Measurements from ENCODE around the gene GTF3C5.

Gene GTF3C5

DNA sequence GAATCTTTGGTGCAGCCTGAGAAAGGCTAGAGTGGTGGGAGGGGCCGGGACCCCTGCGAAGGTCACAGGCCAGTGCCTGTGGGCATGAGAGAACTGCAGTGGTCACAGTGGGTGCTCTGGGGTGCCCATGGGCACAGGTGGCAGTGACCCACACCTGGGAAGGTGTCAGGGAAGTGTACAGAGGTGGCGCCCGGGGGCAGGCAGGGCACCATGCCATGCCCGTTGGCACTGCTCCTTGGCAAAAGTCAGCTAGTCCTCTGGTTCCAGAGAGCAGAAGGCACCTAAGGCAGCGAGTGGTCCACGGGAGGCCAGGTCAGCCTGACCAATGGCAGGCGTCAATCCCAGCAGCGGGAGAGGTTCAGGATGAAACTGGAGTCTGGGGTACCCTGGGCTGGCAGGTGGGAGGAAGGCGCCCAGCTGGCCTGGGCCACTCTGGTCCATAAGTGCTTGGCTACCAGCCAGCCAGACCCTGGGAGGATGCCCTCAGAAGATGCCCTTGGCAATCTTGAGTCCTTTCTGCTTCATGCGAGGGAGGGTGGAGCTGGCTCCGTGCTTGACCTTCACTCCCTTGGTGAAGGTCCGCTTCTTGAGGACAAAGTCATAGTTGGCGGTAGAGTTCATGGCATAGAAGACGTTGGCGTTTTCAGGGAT is 67.4 kb downstream of the GTF3C5 start:
- no peak for DNase-seq

DNA sequence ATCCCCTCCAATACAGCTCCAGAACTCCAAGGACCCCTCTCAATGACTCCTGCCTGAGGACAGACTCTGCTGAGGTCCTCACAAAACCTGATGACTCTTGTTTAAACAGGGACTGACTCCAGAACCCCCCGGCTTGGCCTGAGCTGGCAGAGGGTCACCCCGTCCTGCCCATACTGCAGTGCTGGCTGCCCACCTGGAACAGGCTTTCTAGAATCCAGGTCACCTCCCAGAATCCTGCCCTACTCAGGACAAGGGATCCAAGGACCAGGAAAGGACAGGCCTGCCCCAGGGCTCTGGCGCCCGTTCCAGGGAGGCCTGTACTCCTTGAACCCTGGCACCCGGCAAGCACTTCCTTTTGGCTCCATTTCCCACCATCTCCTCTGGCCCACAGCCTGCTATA is 68.1 kb downstream of the GTF3C5 start:
- no peak for DNase-seq

DNA sequence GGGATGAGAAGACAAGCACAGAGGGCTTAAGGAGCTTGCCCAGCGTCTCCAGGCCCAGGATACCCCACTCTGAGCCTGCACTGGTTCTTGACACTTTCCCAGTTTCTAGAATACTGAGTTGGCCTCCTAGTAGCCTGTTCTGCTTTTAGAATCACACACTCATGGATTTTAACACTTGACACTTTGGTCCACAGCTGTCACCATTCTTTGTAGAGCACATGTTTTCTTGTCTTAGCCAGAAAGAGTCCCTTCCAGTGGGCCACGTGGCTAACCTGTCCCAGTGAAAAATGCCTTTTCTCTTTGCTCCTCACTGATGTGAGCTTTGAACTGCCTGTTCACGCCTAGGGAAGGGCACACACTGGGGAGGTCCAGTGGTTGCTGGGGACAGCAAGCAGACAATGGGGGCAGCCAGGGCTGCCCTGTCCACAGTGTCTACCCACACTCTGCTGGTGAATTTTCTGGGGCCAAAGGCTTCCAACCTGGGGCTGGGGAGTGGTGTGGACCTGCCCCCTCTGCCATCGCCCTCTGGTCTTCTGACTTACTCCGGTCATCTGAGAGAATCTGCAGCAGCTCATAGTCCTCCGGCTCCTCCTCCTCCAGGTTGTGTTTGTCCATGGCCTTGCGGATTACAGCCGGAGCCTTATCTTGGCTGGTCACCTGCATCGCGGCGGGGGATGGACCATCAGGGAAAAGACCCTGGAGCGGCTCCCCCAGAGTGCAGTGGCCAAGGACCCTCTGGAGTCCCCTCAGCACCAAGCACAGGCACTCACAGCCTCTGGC is 69.1 kb downstream of the GTF3C5 start:
- DNase-seq: no peak

DNA sequence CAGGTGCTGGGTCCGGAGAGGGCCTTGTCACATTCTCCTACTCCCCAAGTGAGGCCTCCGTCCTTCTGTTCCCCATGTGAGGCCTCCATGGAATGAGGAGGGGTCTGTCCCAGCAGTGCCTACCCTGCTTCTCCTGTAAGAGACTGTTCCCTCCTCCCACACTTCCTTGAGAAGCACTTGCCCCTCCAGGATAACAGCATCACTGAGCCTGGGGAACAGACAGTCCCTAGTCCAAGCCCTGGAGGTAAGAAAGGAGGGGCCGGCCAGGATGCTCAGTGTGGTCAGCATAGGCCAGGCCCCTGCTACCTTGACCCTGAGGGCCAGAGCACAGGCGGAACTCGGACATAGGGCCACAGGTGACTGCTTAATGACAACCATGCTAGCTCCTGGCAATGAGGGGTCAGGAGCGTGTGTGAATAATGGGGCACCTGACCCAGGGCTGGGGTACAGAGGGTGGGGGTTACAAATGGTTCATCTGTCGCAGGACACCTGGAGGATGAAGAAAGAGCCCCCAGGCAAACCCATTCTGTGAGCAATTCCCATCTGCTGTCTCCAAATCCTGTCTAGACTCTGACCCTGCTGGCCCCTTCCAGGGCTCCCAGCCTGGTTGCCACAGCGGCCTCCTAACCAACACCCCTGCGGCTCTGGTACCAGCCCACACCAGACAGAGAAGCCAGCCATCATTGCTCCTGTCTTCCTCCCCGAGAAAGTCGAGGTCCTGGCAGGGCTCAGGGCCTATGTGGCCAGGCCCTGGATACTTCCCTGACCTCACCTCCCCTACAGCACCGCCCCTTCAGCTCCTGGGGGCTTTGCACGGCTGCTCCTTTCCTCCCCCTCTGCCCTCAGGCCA is 69.9 kb downstream of the GTF3C5 start:
- DNase-seq: no peak

DNA sequence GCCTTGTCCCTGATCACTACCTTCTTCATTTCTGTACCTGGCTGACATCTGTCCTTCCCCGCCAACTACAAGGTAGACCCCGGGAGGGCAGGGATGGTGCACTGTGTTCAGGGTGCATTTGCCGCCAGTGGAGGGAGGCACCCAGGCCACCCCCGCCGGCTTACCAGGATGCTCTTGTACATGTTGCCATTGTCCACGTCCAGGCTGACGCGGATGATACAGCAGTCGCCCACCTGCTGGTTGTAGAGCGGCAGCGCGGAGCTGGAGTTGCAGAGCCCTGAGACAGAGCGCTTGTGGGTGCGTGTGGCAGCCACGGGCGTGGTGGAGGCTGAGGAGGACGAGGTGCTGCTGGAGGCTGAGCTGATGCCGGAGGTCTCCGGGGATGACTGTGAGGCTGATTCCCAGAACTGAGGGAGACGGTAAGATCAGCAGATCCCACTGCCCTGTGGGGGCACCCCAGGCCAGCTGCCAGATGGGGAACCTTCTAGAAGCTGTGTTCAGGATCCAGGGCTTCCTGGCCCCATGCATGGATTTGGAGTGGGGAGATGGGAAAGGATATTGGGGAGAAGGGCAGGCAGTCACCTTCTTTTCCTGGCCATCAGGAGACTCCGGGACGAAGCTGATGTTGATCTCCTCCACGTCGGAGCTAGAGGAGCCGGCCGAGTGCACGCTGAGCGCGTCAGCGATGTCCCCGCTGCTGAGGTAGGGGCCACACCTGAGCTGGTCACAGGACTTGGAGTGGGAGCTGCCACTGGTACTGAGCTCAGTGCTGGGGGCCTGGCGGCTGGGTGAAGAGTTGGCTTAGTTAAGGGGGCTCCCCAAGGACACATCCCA is 70.8 kb downstream of the GTF3C5 start:
- DNase-seq: no peak

DNA sequence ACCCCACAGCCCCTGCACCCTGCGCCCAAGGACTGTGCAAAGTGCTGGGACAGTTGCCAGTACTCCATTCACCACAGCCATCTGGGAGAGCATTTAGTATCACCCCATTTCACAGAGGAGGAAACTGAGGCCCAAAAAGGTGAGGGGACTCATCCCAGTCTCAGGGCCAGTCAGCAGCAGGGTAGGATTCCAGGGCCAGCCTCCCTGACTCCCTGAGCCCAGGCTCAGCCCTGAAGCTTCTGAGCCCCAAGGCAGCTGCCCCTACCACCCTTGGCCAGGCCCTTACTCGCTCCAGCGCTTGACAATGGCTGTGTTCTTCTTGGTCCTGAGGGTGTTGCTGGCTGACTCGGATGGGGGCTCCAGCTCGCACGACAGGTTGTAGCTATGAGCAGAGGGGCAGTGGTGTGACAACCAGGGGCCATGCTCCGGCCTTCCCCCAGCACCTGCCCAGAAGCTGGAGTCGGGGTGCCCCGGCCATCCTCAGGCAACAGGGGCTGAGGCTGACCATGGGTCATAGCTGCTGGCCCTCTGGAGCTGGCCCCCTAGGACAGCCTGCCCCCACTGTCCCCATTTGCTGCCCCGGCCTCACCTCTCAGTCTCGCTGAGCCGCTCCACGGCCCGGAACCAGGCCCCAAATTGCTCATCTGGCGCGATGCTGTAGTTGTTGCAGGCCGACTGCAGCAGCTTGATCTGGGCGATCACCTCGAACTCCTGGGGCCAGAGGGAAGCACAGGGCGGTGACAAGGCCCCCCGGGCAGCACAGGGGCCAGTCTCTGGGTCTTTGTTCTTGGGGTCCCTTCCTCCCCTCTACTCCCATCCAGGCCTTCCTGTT is 71.6 kb downstream of the GTF3C5 start:
- DNase-seq: no peak

DNA sequence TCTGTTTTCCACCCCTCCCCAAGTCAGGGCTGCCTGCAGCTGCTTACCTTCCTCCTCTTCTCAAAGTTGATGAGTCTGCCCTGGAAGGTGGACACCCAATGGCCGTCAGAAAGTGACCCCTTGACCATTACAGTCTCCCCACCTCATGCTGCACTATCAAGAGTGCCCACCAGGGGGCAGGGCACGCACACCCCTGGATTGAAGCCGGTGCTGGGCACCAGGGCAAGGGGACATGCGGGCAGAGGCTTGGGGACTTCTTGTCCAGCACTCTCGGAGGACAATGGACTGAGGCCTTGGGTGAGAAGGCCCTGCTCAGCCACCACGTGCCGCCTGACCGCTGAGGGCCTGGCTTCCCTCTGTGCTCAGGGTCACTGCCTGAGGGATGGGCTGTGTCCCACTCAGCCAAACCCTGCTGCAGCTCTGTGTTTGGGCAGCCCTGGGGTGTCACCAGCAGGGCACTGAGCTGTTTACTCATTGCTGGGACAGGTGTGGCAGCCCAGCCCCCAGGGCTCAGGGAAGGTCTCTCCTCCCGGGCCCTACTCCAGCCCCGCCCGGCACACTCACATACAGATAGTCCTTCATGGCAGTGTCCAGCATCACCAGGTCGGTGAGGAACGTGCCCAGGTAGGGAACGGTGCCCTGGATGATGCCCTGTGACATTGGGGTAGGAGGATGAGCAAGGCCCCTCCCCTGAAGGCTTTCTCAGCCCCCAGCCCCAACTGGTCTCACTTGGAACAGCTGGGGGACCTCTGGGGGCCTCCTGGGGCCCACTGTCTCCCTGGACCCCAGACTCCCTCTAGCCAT is 72.6 kb downstream of the GTF3C5 start:
- no peak for DNase-seq

DNA sequence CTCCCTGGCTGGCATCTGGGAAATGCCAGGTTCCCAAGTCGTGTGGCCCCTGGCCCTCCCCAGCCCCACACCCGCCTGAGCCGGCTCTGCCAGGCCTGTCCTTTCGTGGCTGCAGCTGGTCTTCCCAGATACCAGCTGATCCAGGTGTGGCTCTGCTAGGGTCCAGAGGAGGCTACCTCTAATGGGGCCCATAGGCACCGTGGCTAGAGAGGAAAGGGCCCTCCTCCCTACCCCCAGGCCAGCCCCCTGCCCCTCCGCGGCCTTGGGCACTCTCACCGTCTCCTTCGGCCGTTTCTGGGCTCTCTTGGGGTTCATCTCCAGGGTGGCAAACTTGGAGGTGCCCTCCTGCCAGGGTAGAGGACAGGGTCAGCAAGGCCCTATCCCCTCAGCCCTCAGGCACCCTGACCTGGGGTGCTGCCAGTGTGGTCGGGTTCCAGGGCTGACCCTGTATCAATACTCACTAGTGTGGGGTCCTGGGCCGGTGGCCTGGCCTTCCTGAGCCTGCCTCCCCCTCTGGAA is 73.2 kb downstream of the GTF3C5 start:
- no peak for DNase-seq

DNA sequence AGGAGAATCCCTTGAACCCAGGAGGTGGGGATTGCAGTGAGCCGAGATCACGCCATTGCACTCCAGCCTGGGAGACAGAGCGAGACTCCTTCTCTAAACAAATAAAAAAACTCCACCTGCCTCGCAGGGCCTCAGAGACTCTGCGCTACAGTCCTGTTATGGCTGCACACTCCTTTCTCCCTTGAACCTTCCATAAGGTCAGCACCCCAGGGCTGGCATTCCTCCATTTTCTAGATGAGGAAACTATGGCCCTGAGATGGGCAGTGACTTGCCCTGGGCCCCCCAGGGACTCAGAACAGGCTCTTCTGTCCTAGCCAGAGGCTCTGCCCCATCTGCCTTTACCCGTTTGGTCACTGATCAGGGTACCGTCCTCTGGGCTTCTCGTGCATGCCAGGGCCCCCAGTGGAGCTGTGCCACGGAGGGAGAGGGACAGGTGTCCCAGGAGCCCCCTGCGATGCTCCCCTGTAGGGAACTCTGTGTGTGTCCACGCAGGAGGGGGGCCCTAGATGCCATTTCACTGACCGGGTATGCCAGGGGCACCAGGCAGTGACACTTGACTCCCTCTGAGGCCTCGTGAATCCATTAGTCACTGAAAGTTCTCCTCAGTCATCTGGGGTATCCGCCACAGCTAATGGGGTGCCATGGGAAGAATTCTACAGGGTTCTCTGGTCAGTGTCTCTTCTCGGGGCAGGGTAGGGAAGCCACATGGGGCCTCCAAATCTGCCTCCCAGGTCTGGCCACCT is 74.1 kb downstream of the GTF3C5 start:
- no peak for DNase-seq

DNA sequence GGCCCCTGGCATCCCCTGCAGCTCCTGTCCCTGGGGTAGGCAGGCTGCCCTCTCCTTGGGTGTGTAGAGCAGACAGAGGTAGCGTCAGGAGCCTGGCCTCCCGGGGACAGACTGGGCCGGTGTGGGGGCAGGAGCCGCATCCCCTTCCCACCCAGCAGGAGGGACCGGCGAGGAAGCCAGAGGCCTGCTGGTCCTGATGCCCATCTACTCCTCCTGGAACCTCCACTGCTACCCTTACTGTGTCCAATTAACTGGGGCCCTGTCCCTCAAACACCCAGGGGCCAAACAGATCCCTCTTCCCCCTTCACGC is 74.6 kb downstream of the GTF3C5 start:
- DNase-seq: no peak

DNA sequence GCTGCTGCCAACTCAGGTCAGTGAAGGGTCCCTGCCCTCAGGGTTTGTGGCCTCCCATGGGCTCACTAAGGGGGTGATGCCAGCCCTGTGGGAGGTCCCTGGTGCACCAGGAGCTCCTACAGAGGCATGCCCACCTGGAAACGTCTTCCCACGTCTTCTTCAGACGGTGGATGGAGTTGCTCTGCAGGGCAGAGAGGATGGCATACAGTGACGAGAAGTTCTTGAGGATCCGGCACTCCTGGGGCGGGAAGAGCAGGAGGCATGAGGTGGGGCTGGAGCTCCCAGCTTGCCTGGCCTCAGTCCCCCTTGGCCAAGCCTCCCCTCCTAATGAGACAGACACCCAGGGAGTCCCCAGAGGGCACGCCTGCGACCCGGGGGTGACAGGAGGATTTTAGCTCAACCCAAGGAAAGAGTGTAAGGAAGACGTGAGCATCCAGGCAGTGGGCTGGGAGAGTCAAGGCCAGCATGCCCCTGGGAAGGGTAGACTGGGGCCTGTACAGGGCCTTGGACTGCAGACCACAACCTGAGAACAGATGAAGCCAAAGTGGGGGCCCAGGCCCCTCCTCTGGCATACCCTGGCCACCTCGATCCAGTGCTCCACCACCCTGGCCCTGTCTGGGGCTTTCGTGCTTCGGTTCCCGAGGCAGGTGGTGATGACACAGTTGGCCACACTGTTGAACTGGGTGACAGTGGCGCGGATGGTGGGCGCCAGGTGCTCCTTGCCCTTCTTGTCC is 75.9 kb downstream of the GTF3C5 start:
- DNase-seq: no peak

DNA sequence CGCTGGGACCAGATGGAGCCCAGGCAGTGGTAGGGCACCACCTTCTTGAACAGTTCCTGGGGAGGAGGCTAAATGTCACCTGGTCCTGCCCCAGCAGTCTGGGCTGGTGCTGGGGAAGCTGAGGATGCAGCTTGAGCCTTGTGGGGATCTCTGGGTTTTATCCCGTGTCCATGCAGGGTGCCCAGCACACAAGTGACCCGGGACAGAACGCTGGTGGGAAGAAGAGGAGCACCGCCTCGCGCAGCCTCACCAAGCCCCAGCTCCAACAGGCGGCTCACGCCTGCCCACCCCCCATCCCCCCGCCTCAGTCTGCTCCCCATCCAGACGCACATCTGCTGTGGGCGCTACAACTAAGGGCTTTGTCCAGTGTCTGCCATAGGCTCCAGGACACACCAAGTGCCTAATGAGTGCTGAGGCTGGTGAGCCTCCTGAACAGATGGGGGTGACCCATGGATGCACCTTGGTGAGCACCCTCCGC is 76.5 kb downstream of the GTF3C5 start:
- no peak for DNase-seq

All from activated gamma-delta T cell (primary cell).